Endothelial cell (in vitro differentiated cells): ENCODE measurements around the gene PTCD1. TPM values are rescaled to one million over a fixed set of nuclear protein-coding genes. Genes with fewer than 3 reads are reported as not detected.

Source experiments
- DNase-seq: peaks from one replicate; pipeline ENCODE4 v3.0.0; 2021; ENCODE audit warnings: low spot score
- H3K27ac Mint-ChIP-seq: one replicate; pipeline ENCODE4 v1.8.0; 2021; ENCODE audit warnings: mixed read lengths, inconsistent platforms; ENCODE audit not compliant: unreplicated experiment
- H3K27me3 Mint-ChIP-seq: one replicate; pipeline ENCODE4 v1.8.0; 2021; ENCODE audit warnings: mild to moderate bottlenecking, moderate library complexity, mixed read lengths, inconsistent platforms; ENCODE audit not compliant: unreplicated experiment
- H3K36me3 Mint-ChIP-seq: one replicate; pipeline ENCODE4 v1.8.0; 2021; ENCODE audit warnings: mild to moderate bottlenecking, low read depth, mixed read lengths, inconsistent platforms; ENCODE audit not compliant: unreplicated experiment
- H3K4me1 Mint-ChIP-seq: one replicate; pipeline ENCODE4 v1.8.0; 2021; ENCODE audit warnings: mild to moderate bottlenecking, mixed read lengths, inconsistent platforms; ENCODE audit not compliant: unreplicated experiment
- H3K4me3 Mint-ChIP-seq: one replicate; pipeline ENCODE4 v1.8.0; 2021; ENCODE audit warnings: mild to moderate bottlenecking, mixed read lengths, inconsistent platforms; ENCODE audit not compliant: unreplicated experiment
- H3K9me3 Mint-ChIP-seq: one replicate; pipeline ENCODE4 v1.8.0; 2021; ENCODE audit warnings: mixed read lengths, inconsistent platforms; ENCODE audit not compliant: unreplicated experiment
- total RNA-seq: library from RNA; stranded (reverse); fragmentation: NEBNext Ultra II Directional; extraction: Animal tissue kit (Norgen Biotek cat#: 25700); gene quantifications from one replicate; pipeline ENCODE4 v1.2.1, GENCODE V29; 2021; ENCODE audit not compliant: unreplicated experiment
- TF ChIP-seq, protein P1 (sequence below): fragments of 200-600 bp; sonication (generic); IDR thresholded peaks from one replicate; pipeline ENCODE4 v1.5.0; 2021; ENCODE audit warnings: antibody characterized with exemption; ENCODE audit not compliant: unreplicated experiment

Gene PTCD1
- total RNA-seq, 1 donor from 2014 or later: 7.1 TPM

DNA sequence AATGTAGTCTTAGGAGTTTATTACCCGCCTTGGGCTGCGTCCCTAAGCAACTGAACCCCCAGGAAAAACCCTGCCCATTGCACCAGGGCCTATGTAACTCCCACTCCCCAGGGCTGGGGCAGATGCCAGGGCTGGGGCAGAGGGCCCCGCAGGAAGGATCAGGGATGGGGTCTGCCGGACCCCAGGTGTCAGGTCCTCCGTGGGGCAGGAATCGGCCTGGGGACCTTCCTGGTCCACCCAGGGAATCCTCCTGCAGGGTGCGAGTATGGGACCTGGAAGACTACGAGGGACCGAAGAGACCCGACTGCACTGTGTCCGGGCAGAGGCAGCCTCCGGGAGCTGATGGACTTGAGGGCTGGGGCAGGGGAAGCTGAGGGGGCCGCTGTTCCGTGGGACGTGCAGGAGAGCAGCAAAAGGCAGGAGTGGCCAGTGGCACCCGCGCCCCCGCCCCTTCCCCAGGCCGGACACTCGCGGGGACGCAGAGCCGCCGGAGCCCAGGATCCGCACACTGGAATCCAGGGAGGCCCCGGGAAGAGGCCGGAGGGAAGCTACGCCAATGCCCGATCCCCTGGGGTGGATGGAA lies 29.8 kb upstream of the PTCD1 start:
- Mint-ChIP-seq H3K4me3 (no peak overlapping the region), H3K27ac (no peak overlapping the region), H3K9me3 (no peaks in the 10 kb centered on the region), H3K36me3 (peaks cover 13% of the 10 kb centered on the region), H3K4me1 (peaks cover 17% of the 10 kb centered on the region), H3K27me3 (peaks cover 9% of the 10 kb centered on the region)
- TF ChIP-seq, protein P1, sequence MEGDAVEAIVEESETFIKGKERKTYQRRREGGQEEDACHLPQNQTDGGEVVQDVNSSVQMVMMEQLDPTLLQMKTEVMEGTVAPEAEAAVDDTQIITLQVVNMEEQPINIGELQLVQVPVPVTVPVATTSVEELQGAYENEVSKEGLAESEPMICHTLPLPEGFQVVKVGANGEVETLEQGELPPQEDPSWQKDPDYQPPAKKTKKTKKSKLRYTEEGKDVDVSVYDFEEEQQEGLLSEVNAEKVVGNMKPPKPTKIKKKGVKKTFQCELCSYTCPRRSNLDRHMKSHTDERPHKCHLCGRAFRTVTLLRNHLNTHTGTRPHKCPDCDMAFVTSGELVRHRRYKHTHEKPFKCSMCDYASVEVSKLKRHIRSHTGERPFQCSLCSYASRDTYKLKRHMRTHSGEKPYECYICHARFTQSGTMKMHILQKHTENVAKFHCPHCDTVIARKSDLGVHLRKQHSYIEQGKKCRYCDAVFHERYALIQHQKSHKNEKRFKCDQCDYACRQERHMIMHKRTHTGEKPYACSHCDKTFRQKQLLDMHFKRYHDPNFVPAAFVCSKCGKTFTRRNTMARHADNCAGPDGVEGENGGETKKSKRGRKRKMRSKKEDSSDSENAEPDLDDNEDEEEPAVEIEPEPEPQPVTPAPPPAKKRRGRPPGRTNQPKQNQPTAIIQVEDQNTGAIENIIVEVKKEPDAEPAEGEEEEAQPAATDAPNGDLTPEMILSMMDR: no peak
- no peak for DNase-seq

DNA sequence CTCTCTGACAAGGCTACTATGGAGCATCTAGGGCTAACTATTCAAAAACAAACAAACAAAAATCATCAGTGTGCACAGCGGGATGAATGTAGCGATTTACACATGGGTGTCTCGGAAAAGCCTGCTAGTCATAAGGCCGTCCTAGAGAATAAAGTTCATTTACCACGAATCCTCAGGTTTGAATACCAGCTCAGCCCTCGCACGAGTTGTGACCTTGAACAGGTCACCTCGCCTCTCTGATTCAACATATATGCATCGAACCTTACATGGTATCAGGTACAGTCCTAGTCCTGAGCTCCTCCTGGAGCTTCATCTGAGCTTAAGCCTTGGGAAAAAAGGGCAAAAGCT lies 26.8 kb upstream of the PTCD1 start:
- Mint-ChIP-seq H3K27ac (peak overlapping the region; percentile 94), H3K9me3 (no peaks in the 10 kb centered on the region), H3K4me3 (peak overlapping the region; percentile 96), H3K27me3 (peaks cover 5% of the 10 kb centered on the region), H3K36me3 (peaks cover 16% of the 10 kb centered on the region), H3K4me1 (peaks cover 13% of the 10 kb centered on the region)
- TF ChIP-seq, protein P1: no peak
- no peak for DNase-seq

DNA sequence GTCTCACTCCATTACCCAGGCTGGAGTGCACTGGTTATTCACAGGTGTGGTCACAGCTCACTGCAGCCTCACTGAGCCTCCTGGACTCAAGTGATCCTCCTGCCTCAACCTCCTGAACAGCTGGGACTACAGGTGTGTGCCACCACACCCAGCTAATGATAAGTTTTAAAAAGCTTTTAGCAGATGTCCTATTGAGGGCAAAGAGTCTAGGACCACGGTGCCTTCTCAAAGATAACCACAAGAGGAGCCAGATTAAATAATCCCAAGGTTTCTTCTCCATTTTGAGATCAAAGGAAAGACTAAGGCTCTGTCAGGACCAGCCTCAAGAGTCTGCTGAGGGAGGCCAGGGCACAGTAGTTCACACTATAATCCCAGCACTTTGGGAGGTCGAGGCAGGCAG lies 22.6 kb upstream of the PTCD1 start:
- Mint-ChIP-seq H3K27me3 (peaks cover 6% of the 10 kb centered on the region), H3K4me1 (peaks cover 20% of the 10 kb centered on the region), H3K36me3 (peaks cover 39% of the 10 kb centered on the region), H3K4me3 (no peak overlapping the region), H3K9me3 (no peaks in the 10 kb centered on the region), H3K27ac (no peak overlapping the region)
- no peak for DNase-seq
- TF ChIP-seq, protein P1: no peak

DNA sequence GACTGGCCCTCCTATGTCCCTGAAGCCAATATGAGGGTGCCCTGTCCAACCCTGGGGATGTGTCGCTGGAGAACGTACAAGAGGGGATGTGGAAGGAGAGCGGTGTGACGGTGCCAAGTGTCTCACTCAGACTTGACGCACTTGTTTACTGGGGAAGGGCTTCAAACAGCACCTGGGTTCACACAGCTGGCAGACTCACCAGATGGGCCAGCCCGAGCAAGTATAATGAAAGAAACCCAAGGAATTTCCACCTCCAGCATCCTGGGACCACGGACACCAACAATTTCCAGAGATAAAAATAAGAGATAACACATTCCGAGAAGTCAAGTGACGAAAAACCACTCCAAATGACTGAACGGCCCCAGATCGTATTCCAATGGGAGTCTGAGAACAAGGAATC lies 22.1 kb upstream of the PTCD1 start:
- peaks cover 6% of the 10 kb centered on the region for H3K27me3 Mint-ChIP-seq
- no peaks in the 10 kb centered on the region for H3K9me3 Mint-ChIP-seq
- peak overlapping the region; percentile 61 for H3K27ac Mint-ChIP-seq
- peaks cover 18% of the 10 kb centered on the region for H3K4me1 Mint-ChIP-seq
- TF ChIP-seq, protein P1: no peak
- DNase-seq: no peak
- H3K36me3 Mint-ChIP-seq: peaks cover 40% of the 10 kb centered on the region
- peak overlapping the region; percentile 1 for H3K4me3 Mint-ChIP-seq

DNA sequence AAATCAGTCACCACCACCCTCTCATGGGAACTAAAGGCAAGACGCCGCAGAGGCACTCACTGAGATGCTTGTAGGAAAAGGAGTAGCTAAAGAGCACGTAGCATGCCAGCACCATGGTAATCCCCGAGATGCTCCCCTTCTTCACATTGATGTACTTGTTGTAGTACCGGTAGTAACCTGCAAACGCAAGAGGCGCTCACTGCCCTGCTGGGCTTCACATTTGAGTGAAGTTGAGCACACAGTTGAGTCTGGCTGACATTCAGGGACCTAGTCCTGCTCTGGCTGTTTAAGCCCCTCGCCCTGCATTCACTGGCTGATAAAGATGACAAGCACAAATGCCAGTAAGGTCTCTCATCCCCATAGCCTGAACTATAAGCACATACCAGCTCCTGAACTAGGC lies 20.5 kb upstream of the PTCD1 start:
- Mint-ChIP-seq H3K9me3 (no peaks in the 10 kb centered on the region), H3K4me3 (peak overlapping the region; percentile 21), H3K36me3 (peaks cover 41% of the 10 kb centered on the region), H3K27me3 (peaks cover 7% of the 10 kb centered on the region), H3K27ac (no peak overlapping the region), H3K4me1 (peaks cover 11% of the 10 kb centered on the region)
- DNase-seq: peak; percentile 22
- TF ChIP-seq, protein P1: peak; percentile 34
